Mesothelial cell of epicardium (in vitro differentiated cells): ENCODE data around the gene ARAP3. TPM values are rescaled to one million over a fixed set of nuclear protein-coding genes. Genes with fewer than 3 reads are reported as not detected.
A peak's percentile ranks its signal among the peaks of the same experiment; 100 is the strongest.

Source experiments
- DNase-seq, 2 experiments: peaks; one replicate each; pipeline ENCODE4 v3.0.0; 2021; ENCODE audit warnings: low spot score in 2 of 2; ENCODE audit not compliant: unreplicated experiment in 2 of 2
- H3K27ac Mint-ChIP-seq: 2 replicates; pipeline ENCODE4 v1.8.0; 2021; ENCODE audit warnings: mixed read lengths
- H3K27me3 Mint-ChIP-seq: 2 replicates; pipeline ENCODE4 v1.8.0; 2021; ENCODE audit warnings: low read depth, mixed read lengths
- H3K36me3 Mint-ChIP-seq: 2 replicates; pipeline ENCODE4 v1.8.0; 2021; ENCODE audit warnings: mixed read lengths
- H3K4me1 Mint-ChIP-seq: 2 replicates; pipeline ENCODE4 v1.8.0; 2021; ENCODE audit warnings: mixed read lengths
- H3K4me3 Mint-ChIP-seq: 2 replicates; pipeline ENCODE4 v1.8.0; 2021; ENCODE audit warnings: mild to moderate bottlenecking, moderate library complexity, mixed read lengths
- H3K9me3 Mint-ChIP-seq: 2 replicates; pipeline ENCODE4 v1.8.0; 2021; ENCODE audit warnings: mixed read lengths
- total RNA-seq: library from RNA; stranded (reverse); gene quantifications from 3 replicates; pipeline ENCODE4 v1.2.1, GENCODE V29; 2021
- TF ChIP-seq, protein P1 (sequence below): fragments of 200-600 bp; sonication (generic); IDR thresholded peaks from one replicate; pipeline ENCODE4 v1.5.0; 2021; ENCODE audit warnings: antibody characterized with exemption; ENCODE audit not compliant: unreplicated experiment

ARAP3 gene
- total RNA-seq, 1 donor from 2014 or later, result 50.9 TPM

DNA sequence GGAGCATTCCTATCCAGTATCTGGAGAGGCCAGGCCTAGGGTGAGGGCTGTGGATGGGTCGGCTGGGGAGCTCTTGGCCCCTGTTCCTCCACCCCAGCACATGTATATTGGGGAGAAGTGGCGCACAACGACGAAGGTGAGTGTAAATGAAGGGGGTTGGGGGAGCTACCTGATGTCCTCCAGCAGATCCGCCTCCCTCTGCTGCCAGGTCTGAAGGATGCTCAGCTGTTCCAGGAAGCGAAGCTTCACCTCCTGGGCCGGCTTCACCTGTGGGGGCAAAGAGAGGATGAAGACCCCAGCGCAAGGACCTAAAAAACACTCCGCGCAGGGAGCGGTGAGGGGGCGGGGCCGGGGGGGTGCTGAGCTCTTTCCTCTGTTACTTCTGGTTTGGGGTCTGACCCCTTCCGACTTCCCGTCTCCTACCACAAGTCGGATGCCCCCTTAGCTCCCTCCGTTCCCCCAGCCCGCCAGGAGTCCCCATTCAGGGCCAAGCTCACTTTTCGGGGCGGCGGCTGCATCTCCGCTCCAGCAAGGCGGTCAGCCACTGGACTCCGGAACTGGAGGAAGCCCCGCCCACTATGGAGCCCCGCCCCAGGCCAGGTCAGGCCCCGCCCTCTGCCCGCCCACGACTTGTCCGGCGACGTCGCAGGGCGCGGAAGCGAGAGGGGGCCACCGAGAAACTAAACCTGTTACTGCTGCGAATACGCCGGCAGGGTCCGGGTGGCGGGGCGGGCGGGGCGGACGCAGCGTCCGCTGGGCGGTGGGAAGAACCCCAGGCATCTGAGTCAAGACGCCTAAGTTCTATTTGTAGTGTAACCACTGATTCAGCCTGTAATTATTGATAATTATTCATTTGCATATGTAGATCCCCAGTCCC, 30.9 kb downstream of the ARAP3 start, which contains the start of gene FCHSD1:
TSS of gene FCHSD1 (minus strand) at position 568 of the 877 bp plus-strand sequence. CDS start at position 518, 50 bp downstream.
- no peaks in the 10 kb centered on the region for H3K27me3 Mint-ChIP-seq
- peak; percentile 73 to 74 for DNase-seq
- TF ChIP-seq, protein P1, sequence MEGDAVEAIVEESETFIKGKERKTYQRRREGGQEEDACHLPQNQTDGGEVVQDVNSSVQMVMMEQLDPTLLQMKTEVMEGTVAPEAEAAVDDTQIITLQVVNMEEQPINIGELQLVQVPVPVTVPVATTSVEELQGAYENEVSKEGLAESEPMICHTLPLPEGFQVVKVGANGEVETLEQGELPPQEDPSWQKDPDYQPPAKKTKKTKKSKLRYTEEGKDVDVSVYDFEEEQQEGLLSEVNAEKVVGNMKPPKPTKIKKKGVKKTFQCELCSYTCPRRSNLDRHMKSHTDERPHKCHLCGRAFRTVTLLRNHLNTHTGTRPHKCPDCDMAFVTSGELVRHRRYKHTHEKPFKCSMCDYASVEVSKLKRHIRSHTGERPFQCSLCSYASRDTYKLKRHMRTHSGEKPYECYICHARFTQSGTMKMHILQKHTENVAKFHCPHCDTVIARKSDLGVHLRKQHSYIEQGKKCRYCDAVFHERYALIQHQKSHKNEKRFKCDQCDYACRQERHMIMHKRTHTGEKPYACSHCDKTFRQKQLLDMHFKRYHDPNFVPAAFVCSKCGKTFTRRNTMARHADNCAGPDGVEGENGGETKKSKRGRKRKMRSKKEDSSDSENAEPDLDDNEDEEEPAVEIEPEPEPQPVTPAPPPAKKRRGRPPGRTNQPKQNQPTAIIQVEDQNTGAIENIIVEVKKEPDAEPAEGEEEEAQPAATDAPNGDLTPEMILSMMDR, result no peak
- H3K9me3 Mint-ChIP-seq, result no peaks in the 10 kb centered on the region
- peaks cover 11% of the 10 kb centered on the region for H3K4me1 Mint-ChIP-seq
- H3K27ac Mint-ChIP-seq, result no peak within 1 kb of the TSS
- H3K4me3 Mint-ChIP-seq, result peak within 1 kb of the TSS; percentile 96
- H3K36me3 Mint-ChIP-seq, result peaks cover 12% of the 10 kb centered on the region

DNA sequence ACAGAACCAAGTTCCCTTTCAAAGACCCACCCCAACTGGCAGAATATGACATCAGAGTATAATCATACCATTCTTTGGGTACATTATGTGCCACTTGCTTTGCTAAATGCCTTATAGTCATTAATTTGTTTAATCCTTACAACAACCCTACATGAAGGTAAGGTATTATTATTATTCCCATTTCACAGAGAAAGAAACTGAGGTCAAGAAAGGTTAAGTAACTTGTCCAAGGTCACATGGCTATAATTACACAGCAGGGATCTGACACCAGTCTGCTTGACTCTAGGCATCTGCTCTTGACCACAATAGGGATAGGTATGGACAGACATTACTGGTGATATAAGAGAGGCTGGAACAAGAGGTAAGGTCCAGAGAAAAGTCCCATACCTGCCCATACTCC, 32.1 kb downstream of the ARAP3 start:
- Mint-ChIP-seq H3K4me3 (peak overlapping the region; percentile 96), H3K4me1 (peaks cover 11% of the 10 kb centered on the region), H3K9me3 (no peaks in the 10 kb centered on the region), H3K36me3 (peaks cover 13% of the 10 kb centered on the region), H3K27me3 (no peaks in the 10 kb centered on the region), H3K27ac (no peak overlapping the region)
- DNase-seq, result no peak
- TF ChIP-seq, protein P1, result no peak

GRCh38 chr5:141649056-141649688, 32.9 kb downstream of the ARAP3 start:
- H3K36me3 Mint-ChIP-seq, result peaks cover 16% of the 10 kb centered on the region
- no peaks in the 10 kb centered on the region for H3K27me3 Mint-ChIP-seq
- H3K9me3 Mint-ChIP-seq, result no peaks in the 10 kb centered on the region
- peaks cover 11% of the 10 kb centered on the region for H3K4me1 Mint-ChIP-seq
- H3K27ac Mint-ChIP-seq, result no peak overlapping the region
- no peak for DNase-seq
- TF ChIP-seq, protein P1, result no peak
- no peak overlapping the region for H3K4me3 Mint-ChIP-seq

GRCh38 chr5:141647851-141648250, 34.2 kb downstream of the ARAP3 start:
- Mint-ChIP-seq H3K9me3 (no peaks in the 10 kb centered on the region), H3K27ac (no peak overlapping the region), H3K4me3 (no peak overlapping the region), H3K36me3 (peaks cover 16% of the 10 kb centered on the region), H3K27me3 (no peaks in the 10 kb centered on the region), H3K4me1 (peaks cover 11% of the 10 kb centered on the region)
- TF ChIP-seq, protein P1, result no peak
- DNase-seq, result no peak

GRCh38 chr5:141647242-141647641, 34.8 kb downstream of the ARAP3 start:
- H3K27ac Mint-ChIP-seq, result no peak overlapping the region
- H3K27me3 Mint-ChIP-seq, result no peaks in the 10 kb centered on the region
- peaks cover 16% of the 10 kb centered on the region for H3K36me3 Mint-ChIP-seq
- H3K4me1 Mint-ChIP-seq, result peaks cover 10% of the 10 kb centered on the region
- H3K4me3 Mint-ChIP-seq, result no peak overlapping the region
- no peak for DNase-seq
- TF ChIP-seq, protein P1, result no peak
- no peaks in the 10 kb centered on the region for H3K9me3 Mint-ChIP-seq
